Measurements from ENCODE around the gene PTGDR. TPM values are rescaled to one million over a fixed set of nuclear protein-coding genes. Genes with fewer than 3 reads are reported as not detected.

Gene PTGDR
- total RNA-seq, 1 donor from 2014 or later = not detected

- no peak overlapping the region for H3K4me3 ChIP-seq (ENCODE audit: insufficient read depth, low read depth, low read length)
- H3K27ac Mint-ChIP-seq (ENCODE audit: unreplicated experiment) = no peak overlapping the region
- no peak overlapping the region for H3K4me2 ChIP-seq (ENCODE audit: low read length)
- no peaks in the 10 kb centered on the region for H3K27me3 ChIP-seq (ENCODE audit: insufficient read depth, low read length)
- H3K9me3 ChIP-seq (ENCODE audit: insufficient read depth, low read depth, low read length) = no peaks in the 10 kb centered on the region
- H2AFZ ChIP-seq (ENCODE audit: low read depth, low read length) = no peak overlapping the region
- TF ChIP-seq EZH2 (IDR thresholded peaks at IDR 0.05; ENCODE audit: insufficient read depth, low read length) (no peak), CTCF (IDR thresholded peaks at IDR 0.05; ENCODE audit: insufficient read depth, low read depth, low read length) (no peak)
- no peaks in the 10 kb centered on the region for H3K79me2 ChIP-seq (ENCODE audit: insufficient read depth, low read length)
- DNase-seq (ENCODE audit: low read depth) (peak; percentile 36), FAIRE-seq (no peak)
- no peak overlapping the region for H3K4me3 Mint-ChIP-seq (ENCODE audit: unreplicated experiment)
- H3K36me3 Mint-ChIP-seq (ENCODE audit: low read depth, unreplicated experiment) = no peaks in the 10 kb centered on the region
- H3K4me1 Mint-ChIP-seq (ENCODE audit: low read depth, unreplicated experiment) = peaks cover 4% of the 10 kb centered on the region
- no peaks in the 10 kb centered on the region for H4K20me1 ChIP-seq (ENCODE audit: insufficient read depth, low read length)
- no peaks in the 10 kb centered on the region for H3K36me3 ChIP-seq (ENCODE audit: insufficient read depth, low read length)
- no peak overlapping the region for H3K27ac ChIP-seq (ENCODE audit: low read depth, low read length)
- no peaks in the 10 kb centered on the region for H3K27me3 Mint-ChIP-seq (ENCODE audit: low read depth, unreplicated experiment)
- H3K9me3 Mint-ChIP-seq (ENCODE audit: unreplicated experiment) = peaks cover 20% of the 10 kb centered on the region
- H3K4me1 ChIP-seq (ENCODE audit: insufficient read depth, low read length) = peaks cover 9% of the 10 kb centered on the region
- H3K9ac ChIP-seq (ENCODE audit: low read length) = no peak overlapping the region
Observed at GRCh38 chr14:52325630-52326029, 58.1 kb downstream of the PTGDR start.

Other genes starting within 250 kb of the PTGDR start
- gene NID2, start 198.6 kb upstream of the PTGDR start, total RNA-seq = 11.4 and 22.3 TPM in 2 replicates
- gene PTGER2, start 46.6 kb downstream of the PTGDR start, total RNA-seq = 0.26 TPM in 1 of 2 replicates, not detected in the other